HG03342 (cell line): Measurements from ENCODE around the gene ULK4.
"Not testable (repeated sequence)": the region's sequence is repeated elsewhere in the genome, so short reads cannot be mapped to it uniquely, and the experiment has no call there.

Source experiments
- ATAC-seq: cut with Tn5 transposase; IDR thresholded peaks from one replicate; pipeline ENCODE4 v1.9.1; 2021; ENCODE audit warnings: mild to moderate bottlenecking, moderate library complexity; ENCODE audit not compliant: unreplicated experiment

ULK4 gene

DNA sequence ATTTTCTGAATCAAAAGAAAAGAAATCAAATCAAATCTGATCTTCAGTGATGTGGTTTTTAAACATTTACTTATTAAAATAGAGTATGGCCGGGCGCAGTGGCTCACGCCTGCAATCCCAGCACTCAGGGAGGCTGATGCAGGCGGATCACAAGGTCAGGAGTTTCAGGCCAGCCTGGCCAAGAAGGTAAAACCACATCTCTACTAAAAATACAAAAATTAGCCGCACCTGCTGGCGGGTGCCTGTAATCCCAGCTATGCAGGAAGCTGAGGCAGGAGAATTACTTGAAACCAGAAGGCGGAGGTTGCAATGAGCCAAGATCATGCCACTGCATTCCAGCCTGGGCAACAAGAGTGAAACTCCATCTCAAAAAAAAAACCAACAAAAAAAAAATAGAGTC, 169.1 kb downstream of the ULK4 start:
- no peak for ATAC-seq

DNA sequence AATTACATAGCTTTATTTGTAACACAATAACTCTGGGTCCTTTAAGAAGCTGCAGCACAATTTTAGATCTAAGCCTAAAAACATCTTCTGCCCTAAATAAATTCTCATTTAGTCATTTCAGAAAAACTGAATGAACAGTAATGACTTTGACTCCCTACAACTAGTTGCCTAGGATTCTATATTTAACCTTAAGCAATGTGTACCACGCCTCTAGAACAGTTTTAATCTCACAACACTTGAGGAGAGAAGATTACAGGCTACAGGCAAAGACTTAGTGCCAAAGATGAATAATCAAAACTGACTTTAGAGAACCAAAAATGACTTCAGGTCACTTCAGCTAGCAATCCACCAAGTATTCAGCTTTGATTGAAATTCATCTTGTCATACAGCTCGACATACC, 192.8 kb downstream of the ULK4 start:
- ATAC-seq, result no peak

DNA sequence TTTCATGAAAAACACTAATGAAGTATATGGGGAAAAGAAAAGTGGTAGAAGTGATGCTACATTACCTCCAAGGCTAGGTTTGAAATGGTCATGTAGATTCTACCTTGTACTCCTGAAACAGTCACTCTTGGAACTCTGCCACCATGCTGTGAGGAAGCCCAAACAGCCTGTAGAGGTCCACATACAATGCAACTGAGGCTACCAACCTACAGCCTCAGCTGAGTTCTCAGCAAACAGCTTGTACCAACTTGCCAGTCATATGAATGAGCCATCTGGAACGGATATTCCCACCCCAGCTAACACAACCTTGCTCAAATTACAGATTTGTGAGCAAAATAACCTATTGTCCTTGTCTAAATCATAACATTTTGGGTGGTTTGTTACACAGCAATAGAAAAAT, 193.5 kb downstream of the ULK4 start:
- ATAC-seq, result no peak

GRCh38 chr3:41762867-41763266, 199.0 kb downstream of the ULK4 start:
- not testable (repeated sequence) for ATAC-seq

- ATAC-seq, result no peak
Observed at GRCh38 chr3:41753651-41754050, 208.3 kb downstream of the ULK4 start.

DNA sequence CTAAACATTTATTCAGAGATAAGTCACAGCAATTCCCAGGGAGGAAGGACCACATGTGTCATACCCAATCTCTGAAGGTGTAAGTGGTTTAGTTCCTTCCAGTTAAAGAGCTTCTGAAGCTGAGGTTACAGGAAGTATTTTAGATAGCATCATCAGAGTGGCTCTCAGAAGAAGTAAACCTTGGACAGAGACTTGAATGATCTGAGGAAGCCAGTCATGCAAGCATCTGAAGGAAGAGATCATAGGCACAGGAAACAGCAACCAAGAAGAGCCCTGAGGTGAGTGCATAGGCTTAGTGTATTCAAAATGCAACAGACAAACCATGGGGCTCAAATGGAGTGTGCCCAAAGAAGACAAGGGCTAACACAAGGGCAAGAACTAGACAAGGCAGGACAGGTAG, 210.3 kb downstream of the ULK4 start:
- ATAC-seq, result no peak

DNA sequence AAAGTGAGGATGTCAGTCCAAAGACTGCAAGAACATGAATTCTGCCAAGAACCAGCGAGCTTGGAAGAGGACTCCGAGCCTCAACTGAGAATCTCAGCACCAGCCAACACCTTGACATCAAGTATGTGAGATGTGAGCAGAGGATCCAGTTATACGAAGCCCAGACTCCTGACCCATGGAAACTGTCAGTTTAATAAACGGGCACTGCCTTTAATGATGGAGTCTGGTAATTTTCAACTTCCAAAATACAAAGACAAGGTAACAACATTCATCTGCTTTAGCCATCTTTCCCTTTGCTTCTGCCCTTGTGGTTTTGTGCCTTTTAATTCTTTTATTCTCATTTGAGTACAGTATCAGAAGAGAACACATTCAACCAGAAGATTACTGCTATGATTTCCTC, 211.9 kb downstream of the ULK4 start:
- ATAC-seq, result no peak

DNA sequence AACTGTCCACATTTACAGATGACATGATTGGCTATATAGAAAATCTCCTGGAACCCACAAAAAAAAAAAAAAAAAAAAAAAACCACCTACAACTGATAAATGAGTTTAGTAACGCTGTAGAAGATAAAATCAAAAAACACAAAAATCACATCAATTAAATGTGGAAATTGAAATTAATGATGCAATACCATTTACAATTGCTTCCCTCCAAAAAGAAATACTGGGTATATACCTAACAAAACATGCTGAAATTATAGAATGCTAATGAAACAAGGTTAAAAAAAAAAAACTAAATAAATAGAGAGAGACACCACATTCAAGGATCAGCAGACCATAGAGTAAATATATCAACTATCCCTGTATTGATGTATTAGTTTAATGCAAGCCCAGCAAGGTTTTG, 215.7 kb downstream of the ULK4 start:
- ATAC-seq, result no peak

- no peak for ATAC-seq
Observed at GRCh38 chr3:41742121-41742520, 219.8 kb downstream of the ULK4 start.

- no peak for ATAC-seq
Observed at GRCh38 chr3:41740374-41740886, 221.5 kb downstream of the ULK4 start.

- ATAC-seq, result no peak
Observed at GRCh38 chr3:41726891-41727290, 235.0 kb downstream of the ULK4 start.

DNA sequence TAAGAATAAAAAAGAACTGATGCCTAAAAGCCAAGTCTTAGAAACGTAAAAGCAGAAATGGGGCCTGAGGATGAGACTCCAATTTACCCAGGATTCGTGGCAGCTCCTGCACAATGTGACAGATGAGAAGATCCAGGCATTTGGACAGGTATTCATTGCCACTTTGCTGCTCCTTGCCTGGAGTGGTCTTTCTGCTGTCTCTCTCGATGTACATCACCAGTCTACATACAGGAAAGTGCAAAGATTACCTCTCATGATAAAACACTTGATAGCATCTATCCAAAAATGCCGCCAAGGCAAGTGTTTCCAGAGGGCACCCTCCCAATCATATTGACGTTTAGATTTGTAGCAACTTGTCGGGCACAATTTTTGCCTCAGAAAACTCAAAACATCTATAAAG, 244.3 kb downstream of the ULK4 start:
- no peak for ATAC-seq

DNA sequence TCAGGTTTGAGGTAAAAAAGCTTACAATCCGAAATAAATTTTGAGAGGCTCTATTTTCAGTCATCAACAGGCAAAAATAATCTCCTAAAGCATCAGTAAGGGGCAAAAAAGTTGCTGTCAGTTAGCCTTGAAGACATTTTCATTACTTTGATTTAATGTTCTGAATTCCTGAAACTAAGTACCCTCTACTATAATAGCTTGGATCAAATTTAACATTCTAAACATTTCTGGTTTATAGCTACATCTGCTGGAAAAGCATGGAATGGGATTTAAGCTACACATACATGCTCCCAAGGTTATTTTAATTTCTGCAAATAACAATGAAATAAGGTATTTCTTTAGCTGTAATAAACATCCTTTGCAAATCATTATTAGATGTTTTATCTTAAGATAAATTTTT, 245.4 kb downstream of the ULK4 start:
- no peak for ATAC-seq

GRCh38 chr3:41715376-41715775, 246.5 kb downstream of the ULK4 start:
- ATAC-seq, result no peak

GRCh38 chr3:41711651-41712050, 250.3 kb downstream of the ULK4 start:
- no peak for ATAC-seq

DNA sequence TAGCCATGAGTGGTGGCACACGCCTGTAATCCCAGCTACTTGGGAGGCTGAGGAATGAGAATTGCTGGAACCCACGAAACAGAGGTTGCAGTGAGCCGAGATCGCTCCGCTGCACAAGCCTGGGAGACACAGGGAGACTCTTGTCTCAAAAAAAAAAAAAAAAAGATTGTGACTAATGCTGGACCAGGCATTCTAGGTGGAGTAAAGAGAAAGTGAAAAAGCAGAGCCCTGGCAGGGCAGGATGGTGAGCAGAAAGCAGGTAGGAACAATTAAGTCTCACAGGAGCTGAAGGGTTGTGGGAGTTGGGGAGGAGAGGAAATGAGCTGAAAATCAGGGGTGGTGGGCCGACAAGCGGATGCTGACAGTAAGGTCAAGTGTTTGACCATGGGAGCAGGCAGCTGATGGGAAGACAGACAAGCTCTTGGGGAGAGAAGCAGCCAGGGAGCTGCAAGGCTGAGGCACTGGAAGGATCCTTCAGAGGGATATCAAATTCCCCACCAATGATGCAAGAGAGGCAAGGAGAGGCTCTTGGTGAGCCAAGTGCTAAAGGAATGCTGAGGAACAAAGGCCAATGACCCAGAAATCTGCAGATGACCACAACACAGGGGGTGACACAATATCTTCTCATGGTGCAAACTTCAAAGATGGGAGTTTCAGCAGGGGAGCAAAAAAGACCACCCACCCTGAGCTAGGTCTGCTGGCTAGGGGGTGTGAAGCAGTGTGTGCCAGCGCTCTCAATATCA, 251.1 kb downstream of the ULK4 start:
- ATAC-seq, result no peak

DNA sequence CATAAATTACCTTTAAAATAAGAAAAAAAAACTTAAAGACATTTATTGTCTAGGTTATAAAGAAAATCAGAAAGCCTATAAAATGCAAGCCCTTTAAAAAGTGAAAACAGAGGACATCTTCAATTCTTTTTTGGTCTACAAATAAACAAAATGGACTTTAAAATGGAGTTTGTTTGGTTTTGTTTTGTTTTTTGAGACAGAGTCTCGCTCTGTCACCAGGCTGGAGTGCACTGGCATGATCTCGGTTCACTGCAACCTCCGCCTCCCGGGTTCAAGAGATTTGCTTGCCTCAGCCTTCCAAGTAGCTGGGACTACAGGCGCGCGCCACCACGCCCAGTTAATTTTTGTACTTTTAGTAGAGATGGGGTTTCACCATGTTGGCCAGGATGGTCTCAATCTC, 252.7 kb downstream of the ULK4 start:
- not testable (repeated sequence) for ATAC-seq

DNA sequence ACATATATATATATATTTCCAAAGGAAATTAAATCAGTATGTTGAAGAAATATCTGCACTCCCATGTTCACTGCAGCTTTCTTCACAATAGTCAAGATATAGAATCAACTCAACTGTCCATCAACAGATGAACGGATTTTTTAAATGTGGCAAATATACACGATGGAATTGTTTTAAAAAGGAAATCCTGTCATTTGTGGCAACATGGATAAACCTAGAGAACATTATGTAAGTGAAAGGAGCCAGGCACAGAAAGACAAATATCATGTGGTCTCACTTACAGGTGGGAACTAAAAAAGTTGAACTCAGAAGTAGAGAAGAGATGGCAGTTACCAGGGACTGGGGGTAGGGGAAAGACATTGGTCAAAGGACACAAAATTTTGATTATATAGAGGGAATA, 253.7 kb downstream of the ULK4 start:
- ATAC-seq, result no peak

- ATAC-seq, result no peak
Observed at GRCh38 chr3:41705893-41706292, 256.0 kb downstream of the ULK4 start.

- ATAC-seq, result no peak
Observed at GRCh38 chr3:41701191-41701698, 260.7 kb downstream of the ULK4 start.

GRCh38 chr3:41700155-41700554, 261.7 kb downstream of the ULK4 start:
- ATAC-seq, result no peak

DNA sequence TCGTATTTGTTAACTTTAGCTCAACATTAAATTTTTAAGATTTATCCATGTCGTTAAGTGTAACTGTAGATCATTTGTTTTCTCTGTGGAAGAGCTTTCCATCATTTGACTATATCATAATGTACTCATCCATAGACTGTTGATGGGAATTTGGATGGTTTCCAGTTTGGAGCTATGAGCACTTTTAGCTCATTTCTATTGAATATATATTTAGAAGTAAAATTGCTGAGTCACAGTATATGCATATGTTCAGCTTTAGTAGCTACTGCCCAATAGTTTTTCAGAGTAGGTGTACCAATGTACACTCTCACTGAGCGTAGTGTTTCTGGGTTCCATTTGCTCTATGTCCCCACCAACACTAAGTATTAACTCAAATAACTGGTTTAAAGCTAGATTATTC, 263.0 kb downstream of the ULK4 start:
- ATAC-seq, result no peak

- no peak for ATAC-seq
Observed at GRCh38 chr3:41697702-41698101, 264.2 kb downstream of the ULK4 start.
